HG03460 (cell line): ENCODE results near the gene RXRB.

Experiments
- ATAC-seq: cut with Tn5 transposase; IDR thresholded peaks from one replicate; pipeline ENCODE4 v1.9.1; 2021; ENCODE audit not compliant: unreplicated experiment

Gene RXRB

GRCh38 chr6:33198159-33198852 lies 2.2 kb downstream of the RXRB start:
- no peak for ATAC-seq

GRCh38 chr6:33197431-33198048 lies 2.9 kb downstream of the RXRB start:
- ATAC-seq = no peak

DNA sequence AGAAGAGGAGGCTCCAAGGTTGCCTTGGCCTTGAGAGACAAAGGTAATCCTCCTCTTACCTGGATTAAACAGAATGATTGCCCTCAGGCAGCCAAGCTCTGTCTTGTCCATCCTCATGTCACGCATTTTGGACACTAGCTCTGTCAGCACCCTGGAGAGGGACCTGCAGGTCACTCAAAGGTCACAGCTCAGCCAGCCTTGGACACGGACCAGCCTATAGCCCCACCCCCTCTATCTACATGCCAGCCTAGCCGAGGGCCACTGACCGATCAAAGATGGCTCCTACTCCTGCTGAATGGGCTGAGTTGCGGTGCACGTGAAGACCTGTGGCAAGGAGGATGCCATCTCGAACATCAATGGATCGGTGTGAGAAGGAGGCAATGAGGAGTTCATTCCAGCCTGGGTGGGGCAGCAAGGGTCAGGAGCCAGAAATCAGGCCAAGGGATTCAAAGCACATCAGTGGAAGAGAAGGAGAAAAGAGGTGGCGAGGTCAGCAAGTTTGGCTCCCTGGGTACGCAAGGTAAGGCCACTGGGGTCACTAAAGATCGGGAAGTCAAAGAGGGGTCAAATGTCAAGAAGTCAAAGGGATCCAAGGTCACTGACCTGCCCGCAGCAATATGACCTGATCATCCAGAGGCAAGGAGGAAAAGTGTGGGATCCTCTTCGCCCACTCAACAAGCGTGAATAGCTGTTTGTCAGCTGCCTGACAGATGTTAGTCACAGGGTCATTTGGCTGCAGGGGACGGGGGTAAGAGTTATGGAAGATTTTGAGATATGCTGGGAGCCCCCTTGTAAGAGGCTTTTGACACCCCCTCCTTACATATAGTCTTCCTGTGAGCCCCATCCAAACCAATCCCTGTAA lies 4.9 kb downstream of the RXRB start:
- no peak for ATAC-seq

DNA sequence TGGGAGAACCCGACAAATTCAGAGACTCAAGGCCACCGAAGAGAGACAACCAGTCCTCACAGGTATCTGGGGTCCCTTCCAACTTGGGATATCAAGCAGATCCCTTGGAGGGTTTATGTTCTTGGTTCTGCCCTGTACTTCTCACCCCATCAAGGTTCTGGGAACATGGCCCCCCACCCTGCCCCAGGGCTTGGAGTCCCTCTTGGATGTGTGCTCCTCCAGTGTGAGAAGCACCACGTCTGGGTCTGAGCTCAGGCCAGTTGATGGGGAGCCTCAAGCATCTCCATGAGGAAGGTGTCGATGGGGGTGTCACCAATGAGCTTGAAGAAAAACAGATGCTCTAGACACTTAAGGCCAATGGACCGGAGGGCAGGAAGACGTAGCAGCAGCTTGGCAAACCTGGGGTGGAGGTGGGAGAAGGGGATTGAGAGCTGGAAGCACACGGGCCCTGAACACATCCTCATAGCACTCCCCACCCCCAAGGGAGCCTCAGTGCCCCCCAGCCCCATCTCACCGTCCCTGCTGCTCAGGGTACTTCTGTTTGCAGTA lies 6.0 kb downstream of the RXRB start:
- no peak for ATAC-seq

GRCh38 chr6:33193619-33194018 lies 6.8 kb downstream of the RXRB start:
- ATAC-seq = no peak

GRCh38 chr6:33192671-33193602 lies 7.5 kb downstream of the RXRB start:
- no peak for ATAC-seq

DNA sequence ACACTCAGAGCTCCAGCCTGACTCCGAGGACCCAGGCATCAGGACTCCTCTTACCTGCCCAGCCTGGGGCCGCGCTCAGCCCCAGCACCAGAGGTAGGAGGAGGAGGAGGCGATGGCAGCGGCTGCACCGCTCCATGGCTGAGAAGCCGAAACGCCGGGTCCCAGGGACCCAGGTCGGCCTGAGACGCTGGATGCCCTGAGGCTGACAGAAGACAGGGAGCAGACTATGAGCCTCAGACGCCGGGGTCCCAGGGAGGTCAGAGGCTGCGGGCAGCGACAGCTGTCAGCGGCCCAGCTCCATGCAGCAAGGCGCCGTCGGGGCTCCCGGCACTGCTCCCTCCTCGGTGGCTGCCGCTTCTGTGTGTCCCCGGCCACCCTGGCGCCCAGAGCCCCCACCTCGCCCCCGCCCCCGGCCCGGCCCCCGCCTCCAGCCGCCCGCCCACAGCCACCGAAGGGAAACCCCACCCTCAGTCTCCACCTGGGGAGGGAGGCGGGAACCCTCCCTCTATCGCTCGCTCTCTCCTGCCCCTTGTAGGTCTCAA lies 8.3 kb downstream of the RXRB start, which contains the start of gene COL11A2:
Gene COL11A2, minus strand, starts transcription at position 363 of the 542 bp plus-strand sequence. Its CDS starts 227 bp downstream, at position 136.
- ATAC-seq = no peak

- ATAC-seq = no peak
Measured at GRCh38 chr6:33191383-33192104, 8.9 kb downstream of the RXRB start.

GRCh38 chr6:33190504-33191107 lies 9.9 kb downstream of the RXRB start:
- ATAC-seq = no peak

DNA sequence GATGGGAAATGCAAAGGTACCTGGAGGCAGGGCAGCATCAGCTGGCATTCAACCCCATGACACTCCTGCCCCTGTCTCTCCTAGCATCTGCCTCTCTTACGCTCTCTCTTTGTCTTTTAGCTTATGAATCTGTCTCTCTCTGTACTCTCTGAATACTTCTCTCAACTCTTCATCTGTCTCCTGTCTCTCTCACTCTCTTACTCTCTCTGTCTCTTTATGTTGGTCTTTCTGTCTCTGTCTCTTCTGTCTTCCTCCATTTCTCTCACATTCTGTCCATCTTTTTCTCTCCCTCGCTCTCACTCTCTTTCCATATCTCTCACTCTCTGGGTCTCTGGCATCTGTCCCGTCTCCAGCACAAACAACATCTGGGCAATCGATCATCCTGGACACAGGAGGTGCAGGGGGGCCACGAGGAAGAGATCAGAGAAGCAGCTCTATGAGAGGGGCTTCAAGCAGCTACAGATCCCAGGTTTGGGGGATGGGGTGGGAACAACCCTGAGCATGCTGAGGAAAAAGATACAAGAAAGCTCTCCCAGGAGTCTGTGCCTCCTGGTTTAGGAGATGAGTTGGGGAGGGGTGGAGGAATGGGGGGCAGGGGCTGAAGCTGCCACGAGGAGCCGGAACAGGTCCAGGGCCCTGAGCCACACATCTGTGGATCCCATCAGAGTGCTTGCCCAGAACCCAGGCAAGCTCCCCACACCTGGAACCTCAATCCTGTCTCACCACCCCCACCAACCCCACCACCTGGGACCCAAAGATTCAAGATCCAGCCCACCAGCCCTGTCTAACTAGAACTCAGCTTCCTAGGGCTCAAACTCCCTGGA lies 10.6 kb downstream of the RXRB start:
- no peak for ATAC-seq

DNA sequence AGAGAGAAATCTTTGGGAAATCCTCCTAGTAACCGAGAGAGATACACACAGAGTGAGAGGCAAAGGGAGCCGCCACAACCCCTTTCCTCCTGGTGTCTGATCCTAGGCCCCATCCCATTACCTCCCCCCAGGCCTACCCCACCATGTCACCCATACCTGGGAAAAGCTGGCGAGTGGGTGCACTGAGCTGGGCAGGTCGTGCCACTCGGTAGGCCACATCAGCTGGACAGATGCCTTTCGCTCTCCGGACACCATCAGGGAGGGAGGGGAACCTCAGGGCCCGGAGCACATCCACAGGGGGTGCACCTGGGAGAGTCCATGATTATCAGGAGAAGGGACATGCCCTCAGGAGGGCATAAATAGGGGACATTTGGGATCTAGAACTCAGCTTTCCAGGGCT lies 11.3 kb downstream of the RXRB start:
- ATAC-seq = no peak

DNA sequence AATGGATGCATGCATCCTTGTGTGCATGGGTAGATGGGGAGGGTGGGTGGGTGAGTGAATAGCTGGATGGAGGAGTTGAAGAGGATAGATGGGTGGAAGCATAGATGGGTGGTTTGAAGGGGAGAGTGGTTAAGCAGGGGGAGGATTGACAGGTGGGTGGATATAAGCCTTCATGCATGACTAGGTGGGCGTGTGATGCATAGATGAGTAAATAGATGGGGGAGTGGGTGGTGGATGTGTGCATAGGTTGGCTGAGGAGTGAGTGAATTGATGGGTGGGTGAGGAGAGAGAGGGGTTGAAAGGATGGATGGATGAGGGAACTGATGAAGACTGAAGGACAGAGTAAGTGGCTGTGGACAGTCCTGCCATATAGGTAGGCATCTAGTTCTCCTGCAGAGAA lies 12.7 kb downstream of the RXRB start:
- ATAC-seq = no peak

DNA sequence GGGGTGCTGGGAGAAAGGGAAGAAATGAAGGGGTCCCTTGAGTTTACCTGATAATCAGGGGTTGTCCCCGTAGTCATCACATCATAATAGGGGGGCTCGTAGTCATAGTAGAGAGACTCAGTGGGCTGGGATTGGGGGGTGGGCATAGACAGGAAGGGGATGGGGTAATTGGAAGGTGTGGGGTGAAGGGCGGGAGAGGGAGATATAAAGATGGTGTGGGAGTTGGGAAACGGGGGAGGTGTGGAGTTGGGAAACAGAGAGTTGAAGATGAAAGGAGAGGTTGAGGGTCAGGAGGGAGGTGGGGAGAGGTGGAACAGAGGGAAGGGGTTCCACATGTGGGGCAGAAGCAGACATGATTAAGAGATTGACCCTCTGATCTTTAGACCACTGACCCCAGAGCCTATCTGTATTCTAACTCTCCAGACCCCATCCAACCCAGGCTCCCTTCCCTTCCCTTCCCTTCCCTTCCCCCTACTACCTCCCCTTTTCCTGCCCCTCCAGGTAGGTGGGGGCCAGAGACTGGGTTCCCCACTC lies 14.7 kb downstream of the RXRB start:
- no peak for ATAC-seq

GRCh38 chr6:33185190-33185589 lies 15.3 kb downstream of the RXRB start:
- no peak for ATAC-seq

DNA sequence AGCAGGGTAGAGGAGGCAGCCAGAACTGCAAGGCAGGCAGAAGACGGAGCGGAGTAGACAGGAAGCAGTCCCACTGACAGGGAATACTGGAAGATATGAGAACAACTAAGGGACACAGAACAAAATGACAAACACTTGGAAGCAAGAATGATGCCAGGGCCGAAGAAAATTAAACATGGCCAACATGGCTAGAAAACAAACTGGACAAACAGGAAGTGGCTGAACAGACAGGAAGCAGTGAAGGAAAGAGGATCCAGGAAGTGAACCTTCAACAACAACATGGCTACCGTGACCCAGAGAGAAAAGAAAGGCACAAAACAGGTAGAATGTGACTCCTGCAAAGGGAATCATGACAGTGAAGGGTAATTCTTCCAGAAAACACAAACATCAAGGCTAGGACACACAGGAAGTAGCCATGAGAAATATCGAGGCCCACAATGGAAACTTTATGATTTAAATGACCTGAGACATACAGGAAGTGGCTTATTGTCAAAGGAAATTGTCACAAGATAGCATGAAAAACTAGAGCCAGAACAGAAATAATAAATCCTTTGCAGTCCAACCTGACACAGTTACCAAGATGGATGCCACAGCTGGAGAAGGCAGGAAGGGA lies 17.3 kb downstream of the RXRB start:
- ATAC-seq = no peak

DNA sequence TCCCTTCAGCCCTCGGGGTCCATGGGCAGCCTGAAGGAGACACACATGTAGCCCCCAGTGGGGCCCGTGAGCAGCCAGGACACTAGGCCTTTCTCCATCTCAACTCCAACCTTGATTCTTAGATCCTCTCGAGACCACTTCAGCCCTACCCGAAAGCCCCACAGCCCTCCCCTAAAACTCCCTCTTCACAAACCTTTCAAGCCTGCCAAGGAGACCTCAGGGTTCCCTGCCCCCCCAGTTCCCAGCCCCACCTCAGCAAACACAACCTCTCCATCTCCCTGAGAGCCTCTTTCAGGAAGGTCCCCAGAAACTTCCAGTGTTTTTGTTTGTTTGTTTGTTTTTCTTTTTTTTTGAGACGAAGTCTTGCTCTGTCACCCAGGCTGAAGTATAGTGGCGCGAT lies 19.3 kb downstream of the RXRB start:
- ATAC-seq = no peak

GRCh38 chr6:33178755-33179475 lies 21.6 kb downstream of the RXRB start:
- ATAC-seq = no peak
